Measurements from ENCODE around the gene DLGAP1. TPM values are rescaled to one million over a fixed set of nuclear protein-coding genes. Genes with fewer than 3 reads are reported as not detected.
"Not testable (repeated sequence)": the region's sequence is repeated elsewhere in the genome, so short reads cannot be mapped to it uniquely, and the experiment has no call there.

Gene DLGAP1
- total RNA-seq, 1 donor from 2014 or later = 3.2 TPM

GRCh38 chr18:4333043-4333442 lies 122.1 kb downstream of the DLGAP1 start:
- no peaks in the 10 kb centered on the region for H3K9me3 ChIP-seq
- H3K27ac ChIP-seq = no peak overlapping the region
- H3K27me3 ChIP-seq = no peaks in the 10 kb centered on the region
- TF ChIP-seq POLR2A (IDR thresholded peaks at IDR 0.05) (no peak), CTCF (IDR thresholded peaks at IDR 0.05) (no peak), POLR2AphosphoS5 (IDR thresholded peaks at IDR 0.05; ENCODE audit: insufficient read depth in 1 of 2, low read depth in 1 of 2) (no peak)
- no peaks in the 10 kb centered on the region for H3K4me1 ChIP-seq
- DNase-seq (ENCODE audit: extremely low spot score in 2 of 2) = no peak
- H3K4me3 ChIP-seq = no peak overlapping the region
- intact Hi-C loops (cut with DNase I) = no loop called here
- no peaks in the 10 kb centered on the region for H3K36me3 ChIP-seq

GRCh38 chr18:4319738-4320677 lies 135.1 kb downstream of the DLGAP1 start:
- DNase-seq (ENCODE audit: extremely low spot score in 2 of 2) = no peak
- no peaks in the 10 kb centered on the region for H3K36me3 ChIP-seq
- intact Hi-C loops (cut with DNase I) = no loop called here
- no peak overlapping the region for H3K4me3 ChIP-seq
- H3K9me3 ChIP-seq = no peaks in the 10 kb centered on the region
- H3K4me1 ChIP-seq = no peaks in the 10 kb centered on the region
- no peak for TF ChIP-seq CTCF (IDR thresholded peaks at IDR 0.05)
- no peak for TF ChIP-seq POLR2AphosphoS5 (IDR thresholded peaks at IDR 0.05; ENCODE audit: insufficient read depth in 1 of 2, low read depth in 1 of 2)
- TF ChIP-seq POLR2A (IDR thresholded peaks at IDR 0.05) = no peak
- no peaks in the 10 kb centered on the region for H3K27me3 ChIP-seq
- H3K27ac ChIP-seq = no peak overlapping the region

GRCh38 chr18:4318311-4318710 lies 136.8 kb downstream of the DLGAP1 start:
- Histone ChIP-seq H3K36me3 (no peaks in the 10 kb centered on the region), H3K4me1 (no peaks in the 10 kb centered on the region), H3K27me3 (no peaks in the 10 kb centered on the region), H3K27ac (no peak overlapping the region), H3K9me3 (no peaks in the 10 kb centered on the region), H3K4me3 (no peak overlapping the region)
- TF ChIP-seq POLR2A (IDR thresholded peaks at IDR 0.05) (no peak), POLR2AphosphoS5 (IDR thresholded peaks at IDR 0.05; ENCODE audit: insufficient read depth in 1 of 2, low read depth in 1 of 2) (no peak), CTCF (IDR thresholded peaks at IDR 0.05) (no peak)
- intact Hi-C loops (cut with DNase I) = no loop called here
- no peak for DNase-seq (ENCODE audit: extremely low spot score in 2 of 2)

GRCh38 chr18:4311945-4312344 lies 143.2 kb downstream of the DLGAP1 start:
- intact Hi-C loops (cut with DNase I); H3K27me3 ChIP-seq; H3K4me1 ChIP-seq; H3K36me3 ChIP-seq; H3K27ac ChIP-seq; H3K9me3 ChIP-seq; DNase-seq (ENCODE audit: extremely low spot score in 2 of 2); H3K4me3 ChIP-seq: not testable (repeated sequence)

- TF ChIP-seq CTCF (IDR thresholded peaks at IDR 0.05) (no peak), POLR2A (IDR thresholded peaks at IDR 0.05) (no peak), POLR2AphosphoS5 (IDR thresholded peaks at IDR 0.05; ENCODE audit: insufficient read depth in 1 of 2, low read depth in 1 of 2) (no peak)
- Histone ChIP-seq H3K4me1 (no peaks in the 10 kb centered on the region), H3K9me3 (no peaks in the 10 kb centered on the region), H3K4me3 (no peak overlapping the region), H3K36me3 (no peaks in the 10 kb centered on the region), H3K27ac (no peak overlapping the region), H3K27me3 (no peaks in the 10 kb centered on the region)
- intact Hi-C loops (cut with DNase I) = no loop called here
- no peak for DNase-seq (ENCODE audit: extremely low spot score in 2 of 2)
Observed at GRCh38 chr18:4311136-4311535, 144.0 kb downstream of the DLGAP1 start.
